Fibroblast of skin of right quadriceps (primary cell): ENCODE measurements around the gene TMED3.

Experiments used
- DNase-seq: peaks from one replicate; pipeline ENCODE4 v3.0.0-alpha.2; 2013

The TMED3 gene

DNA sequence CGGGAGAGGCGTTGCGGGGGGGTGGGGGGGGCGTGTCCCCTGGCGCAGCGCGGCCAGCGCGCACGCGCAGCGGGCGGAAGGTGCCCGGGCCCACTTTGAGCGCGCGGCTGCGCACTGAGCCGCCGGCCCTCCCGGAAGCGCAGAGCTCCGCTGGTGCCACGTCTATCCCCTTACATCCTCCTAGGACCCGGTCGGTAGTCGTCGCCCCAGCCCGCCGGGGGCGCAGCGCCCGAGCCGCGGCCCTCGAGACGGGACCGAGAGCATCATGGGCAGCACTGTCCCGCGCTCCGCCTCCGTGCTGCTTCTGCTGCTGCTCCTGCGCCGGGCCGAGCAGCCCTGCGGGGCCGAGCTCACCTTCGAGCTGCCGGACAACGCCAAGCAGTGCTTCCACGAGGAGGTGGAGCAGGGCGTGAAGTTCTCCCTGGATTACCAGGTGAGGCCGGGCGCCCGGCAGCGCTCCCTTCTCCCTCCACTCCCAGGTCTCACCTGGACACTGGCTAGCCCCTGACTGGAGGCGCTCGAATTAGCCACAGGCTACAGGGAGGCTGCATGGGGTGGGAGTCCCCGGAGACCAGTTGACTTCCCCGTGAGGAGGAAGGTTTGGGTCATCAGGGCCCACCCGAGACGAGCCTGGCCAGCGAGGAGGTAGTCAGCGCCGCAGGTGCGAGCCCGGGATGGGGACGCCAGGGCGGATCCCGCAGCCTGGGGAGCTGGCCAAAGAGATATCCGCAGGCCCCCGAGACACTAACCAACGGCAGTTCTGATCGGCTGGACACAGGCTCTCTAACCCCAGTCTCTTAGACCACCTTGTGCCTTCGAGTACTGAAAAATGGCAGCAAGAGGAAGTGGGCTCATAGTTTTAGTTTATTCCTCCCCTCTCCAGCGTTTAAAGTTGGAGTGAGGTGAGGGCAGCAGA is at the start of gene TMED3:
TMED3 (plus strand) TSS at position 128 of the 916 bp plus-strand sequence; CDS start at position 266, 138 bp downstream.
- peak; percentile 90 for DNase-seq

DNA sequence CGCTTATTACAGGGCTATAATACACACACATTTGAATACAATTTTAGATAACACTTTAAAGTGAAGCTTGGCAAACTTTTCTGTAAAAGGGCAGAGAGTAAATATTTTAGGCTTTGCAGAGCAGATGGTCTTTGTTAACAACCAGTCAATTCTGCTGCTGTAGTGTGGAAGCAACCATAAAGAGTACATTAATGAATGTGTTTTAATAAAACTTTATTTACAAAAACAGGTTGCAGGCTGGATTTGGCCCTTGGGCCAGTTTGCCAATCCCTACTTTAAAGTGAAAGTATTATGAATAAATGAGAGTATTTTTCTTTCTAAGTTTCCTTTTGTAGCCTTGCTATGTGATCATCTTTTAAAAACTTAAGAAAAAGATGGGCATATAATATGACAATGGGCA is 49.1 kb upstream of the TMED3 start:
- no peak for DNase-seq

DNA sequence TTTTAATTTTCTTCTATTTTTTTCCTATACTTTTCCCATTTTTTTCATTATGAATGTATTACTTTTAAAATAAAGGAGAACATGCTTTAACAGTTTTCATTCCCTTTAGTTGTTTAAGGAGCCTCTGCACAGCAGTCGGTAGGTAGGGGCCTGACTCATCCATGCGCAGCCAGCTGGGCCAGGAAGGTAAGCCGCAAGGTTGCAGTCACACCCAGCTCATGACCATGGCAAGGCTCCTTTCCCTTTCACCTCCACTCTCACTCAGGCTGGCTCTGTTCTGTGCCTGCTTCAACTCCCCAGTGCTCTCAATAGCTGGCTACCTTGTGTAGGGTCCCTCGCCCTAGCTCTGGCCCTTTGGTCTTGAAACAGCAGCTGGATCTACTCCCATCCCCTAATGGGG is 45.7 kb upstream of the TMED3 start:
- no peak for DNase-seq

DNA sequence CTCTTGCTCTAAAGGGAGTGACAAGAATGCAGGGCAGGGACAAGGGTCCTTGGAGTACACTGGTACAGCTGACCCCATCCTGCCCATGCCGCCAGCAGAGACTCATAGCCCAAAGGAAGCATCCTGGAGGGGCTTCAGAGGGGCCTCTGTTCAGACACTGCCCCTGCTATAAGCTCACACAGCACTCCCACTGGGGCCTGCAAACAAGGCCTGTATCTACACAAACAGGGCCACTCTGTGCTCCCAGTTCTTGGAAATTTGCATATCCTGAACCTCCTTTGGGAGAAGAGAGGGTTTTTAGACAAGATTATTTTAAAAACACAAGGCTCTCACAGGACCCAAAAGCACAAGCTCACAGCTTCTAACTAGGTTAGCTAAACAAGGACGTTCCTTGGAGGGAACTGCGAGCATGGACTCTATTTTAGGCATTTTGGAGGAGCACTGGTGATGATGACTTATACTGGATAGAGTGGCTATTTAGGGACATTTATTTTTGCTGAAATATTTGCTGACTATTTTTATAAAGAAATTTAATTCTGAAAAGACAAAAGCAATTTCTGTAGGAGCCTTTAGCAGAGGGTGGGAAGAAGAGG is 44.8 kb upstream of the TMED3 start:
- no peak for DNase-seq

DNA sequence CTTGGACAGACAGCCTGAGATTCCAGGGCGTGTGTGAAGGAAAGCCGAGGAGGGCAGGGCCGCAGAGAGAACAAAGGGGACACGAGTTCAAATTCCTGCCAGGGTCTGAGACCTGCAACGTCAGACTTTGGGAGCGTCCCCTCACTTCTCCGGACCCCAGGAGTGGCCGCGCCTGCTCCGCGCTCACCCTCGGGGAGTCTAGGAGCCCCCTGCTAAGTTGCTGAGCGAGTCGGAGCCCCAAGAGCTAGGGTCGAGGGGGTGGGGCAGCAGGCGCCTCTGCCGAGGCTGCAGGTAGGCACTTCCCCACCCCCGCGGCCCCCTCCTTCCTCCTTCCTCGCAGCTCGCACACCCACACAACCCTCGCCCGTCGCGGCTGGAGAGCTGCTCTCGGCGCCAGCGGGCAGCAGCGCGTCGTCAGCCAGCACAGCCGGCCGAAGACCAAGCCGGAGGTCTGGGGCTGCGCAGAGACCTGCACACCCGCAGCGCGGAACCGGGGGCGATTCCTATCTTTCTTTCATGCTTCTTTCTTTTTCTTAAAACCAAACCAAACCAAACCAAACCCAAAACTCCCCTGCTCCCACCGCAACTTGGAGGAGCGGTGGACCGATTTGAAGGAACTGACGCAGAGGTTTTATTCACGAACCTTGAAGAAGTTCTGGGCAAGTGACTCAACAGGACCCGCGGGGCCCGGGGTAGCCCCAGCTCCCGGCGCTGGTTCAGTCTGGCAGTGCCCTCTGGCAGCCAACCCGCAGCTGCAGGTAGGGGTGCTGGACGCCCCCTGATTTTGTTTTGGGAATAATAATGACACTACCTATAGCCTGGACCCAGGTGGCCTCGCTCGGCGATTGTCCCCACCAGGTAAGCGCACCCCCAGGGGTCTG is 28.3 kb upstream of the TMED3 start, which contains the start of gene ANKRD34C:
ANKRD34C (plus strand) TSS at position 352 of the 881 bp plus-strand sequence. CDS start 10,563 bp downstream, outside the sequence.
- DNase-seq: no peak

DNA sequence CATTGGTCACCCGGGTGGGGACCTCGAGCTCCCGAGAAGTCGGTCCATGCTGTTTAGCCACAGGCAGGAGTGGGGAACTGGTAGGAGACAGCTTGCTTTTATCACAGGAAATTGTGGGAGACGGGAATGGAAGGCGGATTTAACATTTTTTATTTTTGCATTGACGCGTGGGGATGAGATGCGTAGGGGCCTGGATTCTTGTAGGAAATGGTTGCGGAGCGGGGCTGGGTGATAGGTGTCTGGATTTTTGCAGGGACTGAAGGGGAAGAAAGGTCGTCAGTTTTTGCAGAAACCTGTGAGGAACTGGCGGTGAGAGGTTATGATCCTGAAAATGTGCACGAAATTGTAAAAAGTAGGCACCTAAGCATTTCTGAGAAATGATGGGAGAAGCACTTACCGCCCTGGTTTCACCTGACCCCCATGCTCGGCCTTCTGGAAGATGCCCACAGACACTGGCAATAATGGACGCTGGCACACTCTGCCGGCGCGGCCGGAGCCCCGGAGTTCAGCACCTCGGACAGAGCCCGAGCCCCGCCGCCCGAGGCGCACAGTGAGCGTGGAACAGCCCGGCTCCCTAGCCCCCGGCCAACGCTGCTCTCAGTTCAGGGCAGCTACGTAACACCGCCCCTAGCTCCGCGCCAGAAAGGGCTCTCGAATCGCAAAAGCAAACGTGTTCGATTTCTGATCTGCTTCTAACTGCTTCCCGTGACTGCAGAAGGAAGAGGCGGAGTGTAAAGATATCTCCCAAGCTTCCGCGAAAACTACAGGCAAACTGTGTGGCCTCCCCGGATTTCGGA is 27.5 kb upstream of the TMED3 start:
- DNase-seq: peak; percentile 39

DNA sequence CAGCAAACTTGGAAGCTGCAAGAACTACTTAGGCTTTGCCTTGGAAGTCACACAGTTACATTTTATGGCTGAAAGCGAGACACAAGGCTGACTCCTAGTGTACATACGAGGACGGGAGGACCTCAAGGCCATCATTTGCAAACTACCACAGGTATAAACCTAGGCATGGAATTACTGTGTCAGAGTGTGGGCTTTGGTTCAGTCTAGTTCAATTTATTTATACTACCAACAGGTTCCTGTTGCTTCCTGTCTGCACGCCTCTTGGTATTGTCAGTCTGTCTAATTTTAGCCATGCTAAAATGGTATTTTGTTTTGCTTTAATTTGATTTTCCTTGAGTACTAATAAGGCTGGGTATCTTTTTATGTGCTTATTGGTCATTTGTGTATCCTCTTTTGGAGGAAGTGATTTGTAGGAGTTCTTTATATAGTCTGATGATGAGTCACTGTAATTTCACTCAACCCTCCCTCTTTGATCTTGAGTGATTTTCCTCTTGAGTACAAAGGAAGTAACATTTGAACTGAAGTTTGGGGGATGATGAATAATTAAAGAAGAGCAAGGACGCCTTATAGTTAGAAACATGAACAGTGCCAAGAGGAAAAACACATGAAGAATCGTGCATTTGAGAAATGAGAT is 20.2 kb upstream of the TMED3 start:
- DNase-seq: no peak

DNA sequence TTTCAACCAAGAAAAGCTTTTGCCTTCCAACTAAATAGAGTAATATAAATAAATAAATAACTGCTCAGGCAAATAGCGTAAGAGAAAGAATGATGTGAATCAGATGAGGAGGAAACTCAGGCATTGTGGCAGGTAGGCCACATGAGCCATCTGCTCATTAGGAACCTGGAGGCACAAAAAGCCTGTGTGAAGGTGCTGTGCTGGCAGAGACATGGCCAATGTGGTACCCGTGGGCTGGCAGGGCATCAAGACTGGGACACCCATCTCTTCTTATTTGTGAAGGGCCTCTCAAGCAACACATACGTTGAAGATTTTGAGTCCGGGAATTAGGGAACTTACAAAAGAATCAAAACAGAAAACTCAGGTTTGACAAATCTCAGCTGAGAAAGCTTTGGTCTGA is 18.9 kb upstream of the TMED3 start:
- DNase-seq: no peak

DNA sequence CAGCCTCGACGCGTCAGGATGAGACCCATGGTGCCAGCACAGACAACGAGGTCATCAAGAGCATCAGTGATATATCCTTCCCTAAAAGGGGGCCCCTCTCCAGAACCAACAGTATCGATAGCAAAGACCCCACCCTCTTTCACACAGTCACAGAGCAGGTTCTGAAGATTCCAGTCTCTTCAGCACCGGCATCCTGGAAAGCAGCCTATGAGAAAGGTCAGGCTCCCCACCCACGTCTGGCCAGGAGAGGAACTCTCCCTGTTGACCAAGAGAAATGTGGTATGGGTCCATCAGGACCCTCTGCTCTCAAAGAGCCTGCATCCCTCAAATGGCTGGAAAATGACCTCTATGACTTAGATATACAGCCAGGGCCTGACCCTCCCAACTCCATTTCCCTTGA is 16.8 kb upstream of the TMED3 start:
- no peak for DNase-seq

DNA sequence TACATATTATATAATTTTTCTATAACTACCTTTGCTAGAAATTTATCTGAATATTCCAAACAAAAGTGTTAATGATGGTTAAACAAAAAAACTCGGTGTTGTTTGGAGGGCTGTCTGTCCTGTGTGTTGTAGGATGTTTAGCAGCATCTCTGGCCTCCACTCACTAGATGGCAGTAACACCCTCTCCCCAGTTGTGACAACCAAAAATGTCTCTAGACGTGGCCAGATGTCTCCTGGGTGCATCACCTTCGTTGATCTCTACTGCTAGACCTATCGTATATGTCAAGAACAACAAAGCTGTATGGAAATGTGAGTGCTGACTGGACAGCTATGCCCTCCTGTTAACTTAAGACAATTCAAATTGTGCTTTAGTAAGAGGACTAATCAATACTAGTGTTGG is 14.3 kb upstream of the TMED3 start:
- no peak for DNase-seq

DNA sequence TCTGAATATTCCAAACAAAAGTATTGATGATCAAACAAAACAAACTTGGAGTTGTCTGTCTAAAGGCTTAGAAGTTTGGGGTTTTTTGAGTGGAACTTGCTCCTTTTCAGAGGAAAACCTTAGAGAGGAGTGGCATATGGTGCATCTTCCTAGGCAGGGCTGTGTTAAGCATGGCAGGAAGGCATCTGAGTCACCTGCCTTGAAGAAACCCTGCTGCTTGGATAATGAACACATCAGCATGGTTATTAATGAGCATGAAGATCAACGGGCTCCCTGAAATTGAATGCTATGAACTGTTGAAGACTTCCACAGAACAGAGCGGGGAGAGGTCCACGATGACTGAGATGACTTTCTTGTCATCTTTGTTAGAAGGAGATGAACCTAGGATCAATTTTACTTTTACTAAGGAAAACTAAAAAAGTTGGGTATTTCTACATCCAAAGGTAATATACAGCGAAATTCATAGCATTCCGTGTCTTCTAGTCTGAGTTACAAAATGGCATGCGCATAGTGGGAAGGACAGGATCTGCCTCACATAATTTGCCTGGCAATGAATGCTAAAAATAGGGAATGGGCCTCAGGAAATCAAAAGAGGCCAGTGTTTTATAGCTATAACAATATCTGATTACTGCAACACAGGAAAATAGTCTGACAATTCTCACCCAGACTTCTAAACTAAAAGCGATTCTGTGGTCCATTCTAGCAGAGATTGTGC is 11.6 kb upstream of the TMED3 start:
- no peak for DNase-seq

DNA sequence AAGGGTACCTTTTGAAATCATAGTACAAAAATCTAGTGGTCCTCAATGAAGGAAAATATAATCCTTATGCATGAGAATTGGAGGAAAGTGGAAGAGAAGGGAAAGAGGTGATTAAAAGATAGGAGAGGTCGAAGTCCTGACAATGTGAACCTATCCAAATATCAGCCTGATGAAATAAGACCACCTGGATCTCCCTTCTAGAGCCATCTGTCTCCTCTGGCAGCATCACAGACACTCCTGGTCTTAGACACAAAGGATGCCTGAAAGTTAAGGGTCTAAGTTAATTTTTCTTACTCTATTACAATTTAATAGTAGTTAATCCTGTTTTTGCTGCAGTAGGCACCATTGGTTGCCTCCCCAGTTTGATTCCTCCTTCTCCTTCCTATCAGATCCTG is 11.1 kb upstream of the TMED3 start:
- no peak for DNase-seq

DNA sequence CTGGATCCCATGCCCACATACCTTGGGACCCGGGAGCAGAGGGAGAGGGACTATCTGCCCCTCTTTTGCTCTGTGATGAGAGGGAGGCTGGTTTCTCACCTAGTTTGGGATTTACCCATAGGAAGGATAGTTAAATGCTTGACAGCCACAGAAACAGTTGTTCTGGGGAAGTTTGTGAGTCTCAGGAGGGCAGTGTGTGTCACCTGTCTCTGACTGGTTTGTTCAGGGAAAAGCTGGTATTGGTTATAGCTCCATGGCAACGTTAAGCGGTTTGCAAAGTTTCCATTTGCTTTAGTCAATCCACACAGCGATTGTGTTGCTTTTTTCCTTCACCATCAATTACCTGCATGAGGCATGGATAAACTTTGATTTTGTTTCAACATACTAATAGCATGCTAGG is 3.7 kb upstream of the TMED3 start:
- DNase-seq: no peak

DNA sequence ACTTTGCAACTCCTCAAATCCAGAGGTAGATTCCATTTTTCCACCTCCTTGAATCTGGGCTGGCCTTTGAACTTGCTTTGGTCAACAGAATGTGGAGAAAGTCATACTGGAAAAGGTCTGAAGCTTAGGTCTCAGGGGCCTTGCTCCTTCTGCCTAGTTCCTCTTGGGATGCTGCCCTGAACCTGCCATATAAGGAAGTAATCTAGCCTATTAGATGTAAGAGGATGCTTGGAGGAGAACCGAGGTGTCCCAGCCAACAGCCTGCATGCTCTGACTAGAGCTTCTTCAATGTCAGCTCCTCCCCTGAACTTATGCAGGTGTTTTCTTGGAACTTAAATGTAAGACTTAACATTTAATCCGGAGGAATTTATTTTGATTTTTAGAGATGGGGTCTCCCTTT is 2.0 kb upstream of the TMED3 start:
- DNase-seq: no peak

DNA sequence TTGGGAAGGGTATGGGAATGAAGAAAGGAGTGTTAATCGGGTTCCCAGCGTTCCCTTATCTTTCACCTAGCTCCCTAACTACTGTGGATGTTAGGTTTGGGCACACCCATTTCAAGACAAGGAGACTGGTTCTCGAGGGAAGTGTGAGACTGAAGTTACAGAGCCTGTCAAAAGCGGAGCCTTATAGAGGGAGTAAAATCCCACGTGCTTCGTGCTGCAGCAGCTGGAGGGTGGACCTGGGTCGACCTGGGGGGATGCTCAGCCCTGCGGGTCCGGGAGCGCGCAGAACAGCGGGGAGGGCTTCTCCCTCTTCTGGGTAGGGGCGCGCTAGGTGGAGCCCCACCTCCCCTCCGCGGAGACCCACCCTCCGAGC is 314 bp upstream of the TMED3 start:
- no peak for DNase-seq

DNA sequence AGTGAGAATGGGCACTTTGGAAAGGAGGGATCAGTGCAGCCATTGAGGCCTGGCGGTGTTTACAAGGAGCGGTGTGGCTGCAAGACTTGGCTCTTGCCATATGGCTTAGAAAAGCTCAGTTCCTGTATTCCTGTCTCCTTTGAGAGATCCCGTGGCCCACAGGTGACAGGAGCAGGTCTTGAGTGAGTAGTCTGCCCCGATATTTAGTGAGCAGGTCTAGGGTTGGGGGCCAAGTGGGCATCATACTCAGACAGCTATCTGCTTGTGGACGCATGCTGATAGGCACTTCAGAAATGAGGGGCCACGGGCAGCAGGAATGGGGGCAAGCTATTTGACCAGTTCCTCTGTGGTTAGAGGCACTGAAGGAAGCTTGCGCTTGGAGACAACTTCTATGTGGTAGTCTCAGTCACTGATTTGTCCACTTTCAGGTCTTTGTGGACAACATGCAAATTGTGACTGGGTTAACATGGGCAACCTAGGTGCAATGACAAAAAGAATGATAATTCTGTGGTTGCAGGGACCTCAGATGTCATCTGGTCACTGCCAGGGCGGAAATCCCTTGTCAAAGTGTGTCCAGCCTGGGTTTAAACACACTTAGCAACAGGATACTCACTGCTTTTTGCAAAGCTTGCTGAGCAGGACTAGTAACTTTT is 1.1 kb downstream of the TMED3 start:
- no peak for DNase-seq

DNA sequence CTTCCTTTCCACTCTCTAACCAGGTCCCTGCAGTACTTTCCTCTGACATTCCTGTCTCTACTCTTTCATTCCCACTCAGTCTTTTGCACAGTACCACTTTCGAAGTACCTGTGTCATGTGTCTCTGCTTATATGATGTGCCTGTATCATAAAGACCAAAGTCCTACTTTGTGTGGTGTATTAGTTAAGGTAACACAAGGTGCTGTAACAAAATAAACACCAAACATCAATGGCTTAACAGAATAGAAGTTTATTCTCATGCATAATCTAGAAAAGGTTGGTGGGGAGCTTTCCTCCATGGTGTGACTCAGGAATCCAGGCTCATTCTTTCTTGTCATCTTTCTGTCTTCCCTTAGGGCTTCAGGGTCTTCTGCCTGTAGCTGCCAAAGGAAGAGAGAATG is 3.3 kb downstream of the TMED3 start:
- DNase-seq: no peak

DNA sequence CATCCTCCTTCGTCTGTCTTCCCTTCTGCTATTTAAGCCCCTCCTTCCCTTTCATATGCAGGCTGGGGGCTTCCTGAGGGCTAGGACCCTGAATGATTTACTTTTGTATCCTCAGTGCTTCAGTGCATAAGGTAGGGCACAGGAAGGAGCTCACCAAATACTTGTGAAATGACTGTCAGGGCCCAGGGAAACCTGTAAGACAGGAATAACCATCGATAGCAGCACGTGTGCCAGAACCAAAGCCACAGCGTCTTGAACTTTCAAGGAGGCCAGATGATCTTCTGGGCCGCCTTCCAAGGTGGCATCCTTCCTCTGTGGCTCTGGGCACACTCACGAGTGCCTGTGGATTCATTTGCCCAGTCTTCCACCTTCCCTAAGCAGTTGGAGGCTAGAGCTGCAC is 3.9 kb downstream of the TMED3 start:
- no peak for DNase-seq

DNA sequence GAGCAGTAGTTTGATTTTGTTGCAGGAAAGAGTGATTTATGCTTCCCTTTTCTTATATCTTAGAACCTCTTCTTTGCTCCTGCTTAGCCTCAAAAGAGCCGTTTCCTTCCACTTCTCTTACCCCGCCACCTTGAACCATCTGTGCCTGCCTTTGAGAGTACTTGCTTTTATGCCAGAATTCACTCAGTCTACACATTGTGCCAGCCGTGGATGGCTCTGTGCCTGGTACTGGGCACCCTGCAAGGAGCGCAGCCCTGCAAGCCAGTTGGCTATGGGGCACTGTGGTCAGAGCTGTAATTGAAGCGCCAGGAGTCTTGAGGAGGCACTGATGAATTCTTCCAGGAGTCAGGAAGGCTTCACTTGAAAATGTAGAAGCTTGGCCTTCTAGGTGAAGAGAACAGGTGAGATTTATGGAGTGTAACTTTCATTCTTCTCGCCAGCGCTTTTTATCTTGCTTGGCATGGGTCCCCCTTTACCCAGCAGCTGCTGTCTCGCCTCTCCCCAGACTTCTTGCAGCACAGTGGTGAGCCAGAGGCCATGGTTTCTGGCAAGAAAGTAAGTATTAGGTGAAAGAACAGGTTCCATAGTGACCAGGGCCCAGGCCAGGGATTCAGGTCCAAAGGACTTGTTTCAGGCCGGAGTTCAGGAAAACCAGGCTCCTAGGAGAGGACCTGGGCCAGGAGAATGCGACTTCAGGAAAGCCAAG is 4.9 kb downstream of the TMED3 start:
- DNase-seq: no peak

DNA sequence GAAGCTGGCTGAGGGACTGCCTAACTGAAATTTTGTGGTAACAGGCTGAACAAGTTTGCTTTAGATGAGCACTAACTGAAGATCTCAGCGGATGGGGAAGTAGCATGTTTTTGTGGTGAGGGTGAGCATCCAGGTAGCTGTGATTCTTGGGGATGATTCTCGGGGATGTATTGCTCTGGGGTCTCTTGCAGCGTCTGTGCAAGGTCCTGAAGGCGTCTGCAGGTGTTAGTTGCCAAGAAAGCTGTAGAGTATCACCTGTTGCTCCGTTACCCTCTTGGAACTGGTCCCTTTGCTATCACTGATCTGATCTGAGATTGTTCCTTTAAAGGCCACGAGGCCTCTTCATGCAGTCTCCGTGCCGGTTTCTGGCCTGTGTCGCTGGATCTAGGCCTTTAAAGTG is 6.0 kb downstream of the TMED3 start:
- DNase-seq: no peak
